ENCODE results near the gene ZGPAT.
"Not testable (repeated sequence)": the region's sequence is repeated elsewhere in the genome, so short reads cannot be mapped to it uniquely, and the experiment has no call there.

Gene ZGPAT

GRCh38 chr20:63707558-63708300 is at the start of gene ZGPAT, which contains the start of gene ARFRP1:
Gene ZGPAT, plus strand, starts transcription at chr20:63708039. Its CDS starts 542 bp downstream, at chr20:63708581.
Gene ARFRP1, minus strand, starts transcription at chr20:63707976. Its CDS starts 885 bp downstream, at chr20:63707091.
- H3K4me3 ChIP-seq (ENCODE audit: low read length), result peak within 1 kb of the TSS; percentile 76
- TF ChIP-seq CTCF (conservative IDR thresholded peaks at IDR 0.05; ENCODE audit: low read depth, low read length), result no peak
- peak; percentile 35 for DNase-seq (ENCODE audit: low read depth)

GRCh38 chr20:63658749-63659187 is 49.1 kb upstream of the ZGPAT start:
- no peak for DNase-seq (ENCODE audit: low read depth)
- no peak for TF ChIP-seq CTCF (conservative IDR thresholded peaks at IDR 0.05; ENCODE audit: low read depth, low read length)
- H3K4me3 ChIP-seq (ENCODE audit: low read length), result peak overlapping the region; percentile 90

DNA sequence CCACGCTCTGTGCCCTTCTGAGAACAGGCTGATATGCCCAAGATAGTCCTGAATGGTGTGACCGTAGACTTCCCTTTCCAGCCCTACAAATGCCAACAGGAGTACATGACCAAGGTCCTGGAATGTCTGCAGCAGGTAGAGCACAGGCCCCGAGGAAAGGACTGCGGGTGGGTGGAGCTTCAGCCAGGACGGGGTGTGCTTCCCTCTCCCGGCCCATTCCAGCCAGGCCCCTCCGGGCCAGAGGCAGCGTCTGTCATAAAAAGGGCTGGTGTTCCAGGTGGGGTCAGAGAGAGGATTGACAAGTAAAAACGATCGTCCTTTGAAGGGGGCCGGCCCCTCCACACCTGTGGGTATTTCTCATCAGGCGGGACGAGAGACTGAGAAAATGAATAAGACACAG is 48.5 kb upstream of the ZGPAT start:
- peak overlapping the region; percentile 90 for H3K4me3 ChIP-seq (ENCODE audit: low read length)
- TF ChIP-seq CTCF (conservative IDR thresholded peaks at IDR 0.05; ENCODE audit: low read depth, low read length), result no peak
- DNase-seq (ENCODE audit: low read depth), result no peak

GRCh38 chr20:63660174-63660573 is 47.7 kb upstream of the ZGPAT start:
- not testable (repeated sequence) for DNase-seq (ENCODE audit: low read depth); H3K4me3 ChIP-seq (ENCODE audit: low read length)

GRCh38 chr20:63660622-63661021 is 47.2 kb upstream of the ZGPAT start:
- DNase-seq (ENCODE audit: low read depth), result no peak
- TF ChIP-seq CTCF (conservative IDR thresholded peaks at IDR 0.05; ENCODE audit: low read depth, low read length), result no peak
- no peak overlapping the region for H3K4me3 ChIP-seq (ENCODE audit: low read length)

GRCh38 chr20:63661108-63661507 is 46.7 kb upstream of the ZGPAT start:
- no peak for TF ChIP-seq CTCF (conservative IDR thresholded peaks at IDR 0.05; ENCODE audit: low read depth, low read length)
- DNase-seq (ENCODE audit: low read depth), result no peak
- H3K4me3 ChIP-seq (ENCODE audit: low read length), result no peak overlapping the region

DNA sequence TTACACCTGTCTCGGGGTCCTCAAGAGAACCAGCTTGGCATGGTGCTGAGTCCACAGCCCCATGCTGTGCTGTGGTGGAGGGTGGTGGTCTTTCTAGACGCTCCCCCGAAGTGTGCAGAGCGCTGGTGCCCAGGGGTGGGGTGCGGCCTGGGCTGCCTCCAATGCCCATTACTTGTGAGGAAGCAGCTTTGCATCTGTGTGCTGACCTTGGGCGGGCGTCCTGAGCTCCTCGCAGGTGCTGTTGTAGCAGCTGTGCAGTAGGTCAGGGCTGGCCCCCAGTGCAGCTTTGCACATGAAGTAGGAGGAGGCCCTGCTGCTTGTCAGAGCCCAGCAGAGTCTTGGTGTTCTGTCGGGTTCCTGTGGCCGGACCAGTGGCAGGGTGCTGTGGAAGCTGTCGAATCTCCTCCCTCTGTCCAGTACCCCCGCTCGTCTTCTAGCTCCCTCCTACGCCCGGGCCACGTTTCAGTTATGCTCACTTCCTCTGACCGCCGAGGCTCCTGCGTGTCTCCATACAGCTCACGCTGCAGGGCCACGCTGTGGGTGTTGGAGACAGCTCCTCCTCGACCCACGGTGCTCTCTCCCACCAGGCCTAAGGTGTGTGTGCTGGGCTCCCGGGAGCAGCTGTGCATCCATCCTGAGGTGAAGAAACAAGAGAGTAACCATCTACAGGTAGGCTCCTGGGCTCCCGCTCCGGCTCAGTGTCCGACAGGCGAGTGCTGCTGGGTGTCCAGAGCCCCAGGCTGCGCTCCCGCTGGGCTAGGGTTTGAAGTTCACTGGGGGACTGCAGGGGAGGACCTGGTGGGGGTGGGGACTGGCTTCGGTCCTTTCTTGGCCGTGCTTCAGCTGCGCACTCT is 45.7 kb upstream of the ZGPAT start:
- TF ChIP-seq CTCF (conservative IDR thresholded peaks at IDR 0.05; ENCODE audit: low read depth, low read length), result no peak
- DNase-seq (ENCODE audit: low read depth), result no peak
- H3K4me3 ChIP-seq (ENCODE audit: low read length), result no peak overlapping the region
